ENCODE measurements around the gene GNB1. TPM values are rescaled to one million over a fixed set of nuclear protein-coding genes. Genes with fewer than 3 reads are reported as not detected.

The GNB1 gene
- total and polyA plus RNA-seq, 8 donors: 241 to 360 (median 271) TPM

DNA sequence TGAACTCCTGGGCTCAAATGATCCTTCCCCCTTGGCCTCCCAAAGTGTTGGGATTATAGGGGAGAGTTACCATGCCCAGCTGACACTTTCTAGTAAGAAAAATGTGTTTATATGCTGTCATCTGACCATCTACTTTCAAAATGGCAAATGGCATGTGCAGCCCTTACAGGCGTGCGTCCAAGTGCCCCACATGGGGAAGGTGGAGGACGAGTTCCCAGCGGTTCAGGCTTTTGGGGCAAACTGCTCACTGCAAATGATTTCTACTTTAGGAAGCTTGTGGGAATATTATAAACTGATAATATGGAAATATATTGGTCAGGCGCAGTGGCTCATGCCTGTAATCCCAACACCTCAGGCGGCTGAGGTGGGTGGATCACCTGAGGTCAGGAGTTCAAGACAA is 71.1 kb downstream of the GNB1 start:
- no peaks in the 10 kb centered on the region for H3K9me3 ChIP-seq
- H3K36me3 ChIP-seq: peaks cover 0 to 83% of the 10 kb centered on the region in 2 donors
- intact Hi-C loops (cut with DNase I): no loop called here
- H3K4me3 ChIP-seq: no peak overlapping the region
- ATAC-seq (no peak), DNase-seq (no peak)
- TF ChIP-seq, protein P1, sequence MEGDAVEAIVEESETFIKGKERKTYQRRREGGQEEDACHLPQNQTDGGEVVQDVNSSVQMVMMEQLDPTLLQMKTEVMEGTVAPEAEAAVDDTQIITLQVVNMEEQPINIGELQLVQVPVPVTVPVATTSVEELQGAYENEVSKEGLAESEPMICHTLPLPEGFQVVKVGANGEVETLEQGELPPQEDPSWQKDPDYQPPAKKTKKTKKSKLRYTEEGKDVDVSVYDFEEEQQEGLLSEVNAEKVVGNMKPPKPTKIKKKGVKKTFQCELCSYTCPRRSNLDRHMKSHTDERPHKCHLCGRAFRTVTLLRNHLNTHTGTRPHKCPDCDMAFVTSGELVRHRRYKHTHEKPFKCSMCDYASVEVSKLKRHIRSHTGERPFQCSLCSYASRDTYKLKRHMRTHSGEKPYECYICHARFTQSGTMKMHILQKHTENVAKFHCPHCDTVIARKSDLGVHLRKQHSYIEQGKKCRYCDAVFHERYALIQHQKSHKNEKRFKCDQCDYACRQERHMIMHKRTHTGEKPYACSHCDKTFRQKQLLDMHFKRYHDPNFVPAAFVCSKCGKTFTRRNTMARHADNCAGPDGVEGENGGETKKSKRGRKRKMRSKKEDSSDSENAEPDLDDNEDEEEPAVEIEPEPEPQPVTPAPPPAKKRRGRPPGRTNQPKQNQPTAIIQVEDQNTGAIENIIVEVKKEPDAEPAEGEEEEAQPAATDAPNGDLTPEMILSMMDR (IDR thresholded peaks at IDR 0.05): no peak
- H3K27ac ChIP-seq: no peak overlapping the region
- no peaks in the 10 kb centered on the region for H3K4me1 ChIP-seq
- H3K27me3 ChIP-seq: no peaks in the 10 kb centered on the region

DNA sequence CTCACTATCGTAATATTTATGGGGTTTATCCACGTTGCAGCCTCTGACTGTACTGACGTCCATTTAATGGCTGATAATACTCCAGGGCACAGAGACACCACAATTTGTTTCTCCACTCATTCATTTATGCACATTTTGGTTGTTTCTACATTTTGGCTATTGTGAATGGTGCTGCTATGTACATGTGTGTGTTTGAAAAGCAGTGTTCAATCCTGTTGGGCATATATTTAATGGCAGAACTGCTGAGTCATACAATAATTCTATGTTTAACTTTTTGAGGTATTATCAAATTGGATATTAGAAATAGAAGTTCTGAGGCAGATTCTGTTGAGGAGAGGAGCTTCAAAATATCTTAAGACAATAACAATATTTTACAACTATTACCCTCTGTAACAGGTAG is 73.7 kb downstream of the GNB1 start:
- TF ChIP-seq, protein P1 (IDR thresholded peaks at IDR 0.05): no peak
- H3K9me3 ChIP-seq: no peaks in the 10 kb centered on the region
- H3K36me3 ChIP-seq: peaks cover 0 to 85% of the 10 kb centered on the region in 2 donors
- intact Hi-C loops (cut with DNase I): no loop called here
- no peak overlapping the region for H3K27ac ChIP-seq
- no peaks in the 10 kb centered on the region for H3K4me1 ChIP-seq
- H3K4me3 ChIP-seq: no peak overlapping the region
- DNase-seq: no peak
- H3K27me3 ChIP-seq: no peaks in the 10 kb centered on the region
- ATAC-seq: no peak

DNA sequence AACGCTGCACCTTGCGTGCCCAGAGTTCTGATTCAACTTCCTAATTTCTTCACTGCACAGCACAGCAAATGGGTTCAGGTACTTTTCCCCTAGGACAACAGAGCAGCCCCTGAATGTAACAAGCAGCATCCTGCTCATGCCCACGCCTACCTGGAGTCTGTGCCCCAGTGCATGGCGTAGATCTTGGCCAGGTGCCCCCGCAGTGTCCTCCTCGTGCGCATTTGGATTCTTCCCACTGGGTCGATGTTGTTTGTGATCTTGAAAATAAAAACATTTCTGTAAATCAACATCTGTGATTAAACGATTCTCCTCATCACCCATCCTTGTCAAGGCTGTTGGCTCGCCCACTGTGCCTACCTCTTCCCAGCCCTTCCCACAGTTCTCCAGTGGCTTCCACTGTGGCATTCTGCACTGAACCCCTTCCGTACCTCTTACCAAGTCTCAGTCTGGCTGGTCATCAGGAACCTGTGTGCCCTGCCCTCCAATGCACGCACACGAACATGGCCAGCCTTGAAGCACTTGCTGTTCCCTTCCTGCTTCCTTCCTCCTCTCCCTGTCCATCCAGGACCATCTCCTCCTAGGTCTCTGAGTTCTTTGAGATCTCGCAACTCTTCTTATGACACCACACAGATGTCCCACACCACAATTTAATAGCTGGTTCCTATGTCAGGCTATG is 75.1 kb downstream of the GNB1 start:
- ATAC-seq (peak; percentile 13), DNase-seq (no peak)
- no peaks in the 10 kb centered on the region for H3K4me1 ChIP-seq
- intact Hi-C loops (cut with DNase I): no loop called here
- TF ChIP-seq, protein P1 (IDR thresholded peaks at IDR 0.05): no peak
- H3K27ac ChIP-seq: no peak overlapping the region
- peaks cover 0 to 87% of the 10 kb centered on the region in 2 donors for H3K36me3 ChIP-seq
- no peaks in the 10 kb centered on the region for H3K9me3 ChIP-seq
- no peaks in the 10 kb centered on the region for H3K27me3 ChIP-seq
- no peak overlapping the region for H3K4me3 ChIP-seq

DNA sequence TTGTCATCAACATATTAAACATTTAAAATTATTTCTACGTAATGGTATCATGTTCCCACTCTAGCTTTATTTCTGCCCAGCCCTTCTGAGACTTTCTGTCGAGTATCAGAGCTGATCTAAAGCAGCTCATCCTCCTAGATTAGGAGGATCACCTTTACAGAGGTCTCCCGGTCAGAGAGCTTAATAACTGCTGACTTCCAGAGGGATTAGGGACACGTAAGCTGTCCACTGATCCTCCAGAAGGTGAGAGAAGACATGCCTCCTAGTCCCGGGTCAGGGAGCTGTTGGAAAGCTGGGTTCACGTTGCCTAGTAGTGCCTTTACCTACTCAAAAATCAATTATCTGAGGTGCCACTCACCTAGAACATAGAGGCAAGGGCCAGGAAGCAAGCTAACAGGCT is 81.4 kb downstream of the GNB1 start:
- H3K27ac ChIP-seq: no peak overlapping the region
- intact Hi-C loops (cut with DNase I): no loop called here
- no peaks in the 10 kb centered on the region for H3K9me3 ChIP-seq
- DNase-seq: no peak
- ATAC-seq: no peak
- peaks cover 0 to 99% of the 10 kb centered on the region in 2 donors for H3K36me3 ChIP-seq
- no peaks in the 10 kb centered on the region for H3K4me1 ChIP-seq
- no peaks in the 10 kb centered on the region for H3K27me3 ChIP-seq
- no peak overlapping the region for H3K4me3 ChIP-seq
- TF ChIP-seq, protein P1 (IDR thresholded peaks at IDR 0.05): no peak

DNA sequence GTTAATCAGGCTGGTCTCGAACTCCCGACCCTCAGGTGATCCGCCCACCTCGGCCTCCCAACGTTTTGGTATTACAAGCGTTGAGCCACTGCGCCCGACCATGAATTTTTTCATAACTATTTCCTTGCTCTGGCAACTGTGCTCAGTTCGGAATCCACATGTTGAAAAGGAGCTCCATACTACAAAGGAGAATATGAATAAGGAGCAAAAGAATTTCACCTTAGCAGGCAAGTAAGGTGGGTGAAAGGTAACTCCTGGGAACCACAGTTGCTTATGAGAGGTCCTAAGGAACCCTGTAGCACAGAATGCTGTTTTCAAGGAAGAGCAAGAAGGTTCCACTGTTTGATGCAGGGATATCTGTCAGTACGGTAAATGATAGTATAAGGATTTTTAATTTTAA is 82.7 kb downstream of the GNB1 start:
- Histone ChIP-seq H3K27me3 (no peaks in the 10 kb centered on the region), H3K9me3 (no peaks in the 10 kb centered on the region), H3K4me1 (no peaks in the 10 kb centered on the region), H3K36me3 (peaks cover 0 to 99% of the 10 kb centered on the region in 2 donors), H3K4me3 (no peak overlapping the region), H3K27ac (no peak overlapping the region)
- intact Hi-C loops (cut with DNase I): no loop called here
- no peak for ATAC-seq
- TF ChIP-seq, protein P1 (IDR thresholded peaks at IDR 0.05): no peak
- no peak for DNase-seq
